K562 (cell line): ENCODE data around the gene RPRML.

Source experiments
- PTRF ChIP-seq: fragments of 450-650 bp; IDR thresholded peaks from 2 replicates; pipeline ENCODE4 v1.6.1; 2016; ENCODE audit warnings: mild to moderate bottlenecking, missing genetic modification characterization, missing compliant biosample characterization
- PURB ChIP-seq: sonication (generic); formaldehyde crosslinking; IDR thresholded peaks from 2 replicates; pipeline ENCODE4 v1.9.0; 2021; ENCODE audit warnings: low read depth, mild to moderate bottlenecking, missing genetic modification reagents
- RAD21 ChIP-seq, 2 experiments: fragments of 250-450 bp in 1 of 2; fragments of 450-650 bp in 1 of 2; sonication (Bioruptor Pico) in 1 of 2; formaldehyde crosslinking in 1 of 2; IDR thresholded peaks in 1 of 2; conservative IDR thresholded peaks in 1 of 2; 2 replicates each; pipeline versions ENCODE4 v1.4.0 to v1.8.0; 2020 to 2022; ENCODE audit warnings: mild to moderate bottlenecking in 2 of 2, moderate library complexity in 1 of 2
- TRIM24 ChIP-seq, 2 experiments: fragments of 450-650 bp; IDR thresholded peaks; 2 replicates each; pipeline ENCODE4 v1.6.1; 2016

DNA sequence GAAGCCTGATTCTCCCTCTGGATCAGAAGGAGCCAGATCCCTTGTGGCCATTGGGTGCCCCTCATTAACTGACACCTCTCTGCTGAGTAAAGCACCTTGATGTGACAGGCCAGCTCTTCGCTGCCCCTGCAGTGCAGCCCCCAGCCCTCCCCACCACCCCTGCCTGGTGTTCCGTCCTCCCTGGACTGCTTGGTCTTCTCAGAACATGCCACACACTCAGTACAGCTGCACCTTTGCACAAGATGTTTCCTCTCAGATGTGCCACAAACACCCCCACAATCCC, 35.9 kb downstream of the RPRML start:
- TF ChIP-seq RAD21 (CRISPR knock-in tag; conservative IDR thresholded peaks at IDR 0.05 in 1 of 2, IDR thresholded peaks at IDR 0.05 in 1 of 2) (no peak), PURB (no peak), PTRF (tag) (no peak), TRIM24 (IDR thresholded peaks at IDR 0.05) (no peak)
